GM12878 (cell line): ENCODE measurements around the gene NOL12. TPM values are rescaled to one million over a fixed set of nuclear protein-coding genes. Genes with fewer than 3 reads are reported as not detected.
A peak's percentile ranks its signal among the peaks of the same experiment; 100 is the strongest.

Experiments
- CBX3 ChIP-seq: fragments of 200-600 bp; sonication (generic); IDR thresholded peaks from 2 replicates; pipeline ENCODE4 v1.6.1; 2016; ENCODE audit warnings: low read depth, borderline replicate concordance
- CEBPB ChIP-seq, 2 experiments: fragments of 150-350 bp in 1 of 2; IDR thresholded peaks; 2 replicates each; pipeline ENCODE4 v1.6.1; 2012 to 2014; ENCODE audit warnings: low read depth in 2 of 2, low read length in 2 of 2, borderline replicate concordance in 1 of 2, inconsistent platforms in 1 of 2
- CHD1 ChIP-seq: IDR thresholded peaks from 2 replicates; pipeline ENCODE4 v1.6.1; 2012; ENCODE audit warnings: low read depth, low read length, improper control_type of control experiment
- FOS ChIP-seq: IDR thresholded peaks from 3 replicates; pipeline ENCODE4 v1.6.1; 2011; ENCODE audit warnings: borderline replicate concordance; ENCODE audit not compliant: insufficient read length; ENCODE audit errors: extremely low read depth
- JUNB ChIP-seq: IDR thresholded peaks from 2 replicates; pipeline ENCODE4 v1.6.1; 2016; ENCODE audit warnings: antibody characterized with exemption, mild to moderate bottlenecking
- KLF5 ChIP-seq: fragments of 450-650 bp; IDR thresholded peaks from 2 replicates; pipeline ENCODE4 v1.6.1; 2014; ENCODE audit warnings: mild to moderate bottlenecking; ENCODE audit not compliant: partially characterized antibody
- MTA2 ChIP-seq: fragments of 450-650 bp; IDR thresholded peaks from 2 replicates; pipeline ENCODE4 v1.6.1; 2016; ENCODE audit warnings: low read depth, mild to moderate bottlenecking, moderate library complexity
- MYB ChIP-seq: fragments of 150-350 bp; IDR thresholded peaks from 2 replicates; pipeline ENCODE4 v1.6.1; 2014; ENCODE audit warnings: mild to moderate bottlenecking, low read depth, low read length, borderline replicate concordance
- NFIC ChIP-seq: IDR thresholded peaks from 2 replicates; pipeline ENCODE4 v1.6.1; 2012; ENCODE audit warnings: low read depth, mild to moderate bottlenecking, inconsistent platforms, low read length, moderate library complexity
- NFYB ChIP-seq: IDR thresholded peaks from 2 replicates; pipeline ENCODE4 v1.6.1; 2011; ENCODE audit warnings: low read depth, mild to moderate bottlenecking, low read length, improper control_type of control experiment, moderate library complexity; ENCODE audit not compliant: insufficient read depth
- NR2C1 ChIP-seq: fragments of 450-650 bp; IDR thresholded peaks from 2 replicates; pipeline ENCODE4 v1.6.1; 2017; ENCODE audit warnings: antibody characterized with exemption, mild to moderate bottlenecking, moderate library complexity
- PAX5 ChIP-seq: IDR thresholded peaks from 2 replicates; pipeline ENCODE4 v1.6.1; 2011; ENCODE audit warnings: low read depth, low read length, borderline replicate concordance
- POLR2A ChIP-seq: IDR thresholded peaks from 2 replicates; pipeline ENCODE4 v1.6.1; 2011; ENCODE audit warnings: low read depth, mild to moderate bottlenecking, low read length
- POLR2AphosphoS2 ChIP-seq: IDR thresholded peaks from 2 replicates; pipeline ENCODE4 v1.6.1; 2011; ENCODE audit warnings: low read depth, mild to moderate bottlenecking, low read length, improper control_type of control experiment, moderate library complexity
- RAD21 ChIP-seq: IDR thresholded peaks from 2 replicates; pipeline ENCODE4 v1.6.1; 2011; ENCODE audit warnings: mild to moderate bottlenecking, low read depth, low read length, moderate library complexity; ENCODE audit not compliant: insufficient read depth
- RBBP5 ChIP-seq: fragments of 200-600 bp; sonication (generic); conservative IDR thresholded peaks from 2 replicates; pipeline ENCODE4 v1.6.1; 2016
- RELA ChIP-seq: fragments of 450-650 bp; IDR thresholded peaks from 2 replicates; pipeline ENCODE4 v1.8.0; 2014; ENCODE audit warnings: borderline replicate concordance; ENCODE audit not compliant: partially characterized antibody
- SUZ12 ChIP-seq: fragments of 200-600 bp; sonication (generic); IDR thresholded peaks from one replicate; pipeline ENCODE4 v1.6.1; 2018; ENCODE audit warnings: antibody characterized with exemption, mild to moderate bottlenecking; ENCODE audit not compliant: unreplicated experiment
- polyA plus RNA-seq, 11 experiments: library from polyadenylated mRNA; depleted of rRNA in 4 of 11; unstranded in 6 of 11; stranded (reverse) in 5 of 11; fragments of >200 nt; fragmentation: Nextera tagmentation in 4 of 11; fragmentation: Illumina TruSeq in 1 of 11; extraction: Ambion mirVana in 4 of 11; extraction: Trizol in 1 of 11; gene quantifications; 1 replicate in 1 of 11; 2 replicates in 10 of 11; pipeline versions ENCODE4 v1.2.1 to v1.2.3, GENCODE V29; 2011 to 2016; ENCODE audit warnings: inconsistent platforms in 2 of 11, missing spikeins in 2 of 11, low read depth in 1 of 11
- total RNA-seq, 4 experiments: library from RNA; depleted of rRNA in 3 of 4; stranded (reverse); fragments of >200 nt in 3 of 4; fragmentation: Illumina TruSeq in 1 of 4; extraction: Trizol in 1 of 4; gene quantifications; 2 replicates each; pipeline versions ENCODE4 v1.2.1 to v1.2.3, GENCODE V29; 2013 to 2021
- TF ChIP-seq, protein P1 (sequence below): fragments of 450-650 bp; IDR thresholded peaks from 2 replicates; pipeline ENCODE4 v1.6.1; 2016; ENCODE audit warnings: mild to moderate bottlenecking
- TF ChIP-seq, protein P2 (sequence below): fragments of 450-650 bp; IDR thresholded peaks from 2 replicates; pipeline ENCODE4 v1.6.1; 2017; ENCODE audit warnings: mild to moderate bottlenecking
- TF ChIP-seq, protein P3 (sequence below): fragments of 450-650 bp; IDR thresholded peaks from 2 replicates; pipeline ENCODE4 v1.6.1; 2018; ENCODE audit warnings: borderline replicate concordance, mild to moderate bottlenecking; ENCODE audit not compliant: partially characterized antibody
- TF ChIP-seq, protein P4 (sequence below): fragments of 450-650 bp; IDR thresholded peaks from 2 replicates; pipeline ENCODE4 v1.6.1; 2017; ENCODE audit warnings: low read depth, mild to moderate bottlenecking, moderate library complexity

NOL12 gene
- total and polyA plus RNA-seq, 10 of the 15 experiments (the other 5 are each of a cell fraction or from before 2014, with no cell fraction given), result 3.3 to 69.4 (median 41.1) TPM

DNA sequence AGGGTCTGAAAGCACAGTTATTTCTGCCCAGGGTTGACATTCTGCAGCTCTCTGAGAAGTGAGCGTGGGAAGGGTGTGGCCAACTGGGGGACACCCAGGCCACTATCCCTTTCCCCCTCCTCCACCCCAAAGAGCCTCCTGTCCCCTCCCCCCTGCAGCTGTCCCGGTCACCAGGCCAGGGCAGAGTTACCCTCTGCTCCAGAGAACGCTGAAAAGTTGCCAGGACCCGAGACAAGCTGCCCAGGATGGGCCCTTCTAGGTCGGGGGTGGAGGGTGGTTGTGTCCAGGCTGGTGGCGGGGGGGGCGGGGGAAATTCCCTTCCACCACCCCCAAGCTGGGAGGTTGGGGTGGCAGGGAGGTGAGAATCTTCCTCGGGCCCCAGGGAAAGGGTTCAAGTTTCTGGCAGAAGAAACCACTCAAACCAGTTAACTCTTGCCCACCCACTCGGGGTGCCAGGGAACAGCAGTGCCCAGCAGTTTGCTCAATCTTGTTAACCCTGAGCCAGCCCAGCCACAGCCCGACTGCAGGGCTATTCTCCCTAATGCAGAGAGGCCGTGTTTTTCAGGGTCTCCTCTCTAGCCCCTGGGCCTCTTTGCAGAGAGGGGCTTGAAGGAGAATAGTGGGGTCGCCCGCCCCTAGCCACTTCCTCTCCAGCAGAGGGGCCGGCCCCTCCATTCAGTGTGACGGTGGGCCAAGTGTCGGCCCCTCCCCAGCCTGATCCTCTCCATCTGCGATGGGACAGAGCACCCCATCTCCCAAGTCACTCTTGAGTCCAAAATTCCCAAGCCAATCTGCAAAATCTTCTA lies 10.0 kb upstream of the NOL12 start (continued):
- no peak for TF ChIP-seq MYB
- TF ChIP-seq, protein P1, sequence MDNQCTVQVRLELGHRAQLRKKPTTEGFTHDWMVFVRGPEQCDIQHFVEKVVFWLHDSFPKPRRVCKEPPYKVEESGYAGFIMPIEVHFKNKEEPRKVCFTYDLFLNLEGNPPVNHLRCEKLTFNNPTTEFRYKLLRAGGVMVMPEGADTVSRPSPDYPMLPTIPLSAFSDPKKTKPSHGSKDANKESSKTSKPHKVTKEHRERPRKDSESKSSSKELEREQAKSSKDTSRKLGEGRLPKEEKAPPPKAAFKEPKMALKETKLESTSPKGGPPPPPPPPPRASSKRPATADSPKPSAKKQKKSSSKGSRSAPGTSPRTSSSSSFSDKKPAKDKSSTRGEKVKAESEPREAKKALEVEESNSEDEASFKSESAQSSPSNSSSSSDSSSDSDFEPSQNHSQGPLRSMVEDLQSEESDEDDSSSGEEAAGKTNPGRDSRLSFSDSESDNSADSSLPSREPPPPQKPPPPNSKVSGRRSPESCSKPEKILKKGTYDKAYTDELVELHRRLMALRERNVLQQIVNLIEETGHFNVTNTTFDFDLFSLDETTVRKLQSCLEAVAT, result no peak
- TF ChIP-seq POLR2A, result no peak
- no peak for TF ChIP-seq RBBP5
- TF ChIP-seq NFIC, result no peak
- TF ChIP-seq, protein P2, sequence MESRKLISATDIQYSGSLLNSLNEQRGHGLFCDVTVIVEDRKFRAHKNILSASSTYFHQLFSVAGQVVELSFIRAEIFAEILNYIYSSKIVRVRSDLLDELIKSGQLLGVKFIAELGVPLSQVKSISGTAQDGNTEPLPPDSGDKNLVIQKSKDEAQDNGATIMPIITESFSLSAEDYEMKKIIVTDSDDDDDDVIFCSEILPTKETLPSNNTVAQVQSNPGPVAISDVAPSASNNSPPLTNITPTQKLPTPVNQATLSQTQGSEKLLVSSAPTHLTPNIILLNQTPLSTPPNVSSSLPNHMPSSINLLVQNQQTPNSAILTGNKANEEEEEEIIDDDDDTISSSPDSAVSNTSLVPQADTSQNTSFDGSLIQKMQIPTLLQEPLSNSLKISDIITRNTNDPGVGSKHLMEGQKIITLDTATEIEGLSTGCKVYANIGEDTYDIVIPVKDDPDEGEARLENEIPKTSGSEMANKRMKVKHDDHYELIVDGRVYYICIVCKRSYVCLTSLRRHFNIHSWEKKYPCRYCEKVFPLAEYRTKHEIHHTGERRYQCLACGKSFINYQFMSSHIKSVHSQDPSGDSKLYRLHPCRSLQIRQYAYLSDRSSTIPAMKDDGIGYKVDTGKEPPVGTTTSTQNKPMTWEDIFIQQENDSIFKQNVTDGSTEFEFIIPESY, result no peak
- TF ChIP-seq MTA2, result 0 out of 2 replicates have a peak, but pooled peaks have one; percentile 6
- no peak for TF ChIP-seq FOS
- TF ChIP-seq POLR2AphosphoS2, result no peak
- no peak for TF ChIP-seq NFYB
- no peak for TF ChIP-seq JUNB
- no peak for TF ChIP-seq CHD1
- no peak for TF ChIP-seq NR2C1
- TF ChIP-seq PAX5, result no peak
- TF ChIP-seq RELA, result peak; percentile 42
- TF ChIP-seq, protein P3, sequence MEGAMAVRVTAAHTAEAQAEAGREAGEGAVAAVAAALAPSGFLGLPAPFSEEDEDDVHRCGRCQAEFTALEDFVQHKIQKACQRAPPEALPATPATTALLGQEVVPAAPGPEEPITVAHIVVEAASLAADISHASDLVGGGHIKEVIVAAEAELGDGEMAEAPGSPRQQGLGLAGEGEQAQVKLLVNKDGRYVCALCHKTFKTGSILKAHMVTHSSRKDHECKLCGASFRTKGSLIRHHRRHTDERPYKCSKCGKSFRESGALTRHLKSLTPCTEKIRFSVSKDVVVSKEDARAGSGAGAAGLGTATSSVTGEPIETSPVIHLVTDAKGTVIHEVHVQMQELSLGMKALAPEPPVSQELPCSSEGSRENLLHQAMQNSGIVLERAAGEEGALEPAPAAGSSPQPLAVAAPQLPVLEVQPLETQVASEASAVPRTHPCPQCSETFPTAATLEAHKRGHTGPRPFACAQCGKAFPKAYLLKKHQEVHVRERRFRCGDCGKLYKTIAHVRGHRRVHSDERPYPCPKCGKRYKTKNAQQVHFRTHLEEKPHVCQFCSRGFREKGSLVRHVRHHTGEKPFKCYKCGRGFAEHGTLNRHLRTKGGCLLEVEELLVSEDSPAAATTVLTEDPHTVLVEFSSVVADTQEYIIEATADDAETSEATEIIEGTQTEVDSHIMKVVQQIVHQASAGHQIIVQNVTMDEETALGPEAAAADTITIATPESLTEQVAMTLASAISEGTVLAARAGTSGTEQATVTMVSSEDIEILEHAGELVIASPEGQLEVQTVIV, result no peak
- TF ChIP-seq RAD21, result no peak
- TF ChIP-seq, protein P4, sequence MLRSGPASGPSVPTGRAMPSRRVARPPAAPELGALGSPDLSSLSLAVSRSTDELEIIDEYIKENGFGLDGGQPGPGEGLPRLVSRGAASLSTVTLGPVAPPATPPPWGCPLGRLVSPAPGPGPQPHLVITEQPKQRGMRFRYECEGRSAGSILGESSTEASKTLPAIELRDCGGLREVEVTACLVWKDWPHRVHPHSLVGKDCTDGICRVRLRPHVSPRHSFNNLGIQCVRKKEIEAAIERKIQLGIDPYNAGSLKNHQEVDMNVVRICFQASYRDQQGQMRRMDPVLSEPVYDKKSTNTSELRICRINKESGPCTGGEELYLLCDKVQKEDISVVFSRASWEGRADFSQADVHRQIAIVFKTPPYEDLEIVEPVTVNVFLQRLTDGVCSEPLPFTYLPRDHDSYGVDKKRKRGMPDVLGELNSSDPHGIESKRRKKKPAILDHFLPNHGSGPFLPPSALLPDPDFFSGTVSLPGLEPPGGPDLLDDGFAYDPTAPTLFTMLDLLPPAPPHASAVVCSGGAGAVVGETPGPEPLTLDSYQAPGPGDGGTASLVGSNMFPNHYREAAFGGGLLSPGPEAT, result no peak
- TF ChIP-seq CBX3, result no peak
- TF ChIP-seq KLF5, result no peak
- no peak for TF ChIP-seq CEBPB (IDR thresholded peaks at IDR 0.05; ENCODE audit: borderline replicate concordance in 1 of 2, low read depth in 2 of 2, low read length in 2 of 2)
- TF ChIP-seq SUZ12, result no peak
